HepG2 (cell line): ENCODE measurements around the gene IL6R.

Experiments used
- HBP1 ChIP-seq: IDR thresholded peaks from 2 replicates; pipeline ENCODE4 v1.6.1; 2016; ENCODE audit warnings: low read depth, control low read depth
- HMGXB4 ChIP-seq, 2 experiments: sonication (generic) in 1 of 2; formaldehyde crosslinking in 1 of 2; IDR thresholded peaks; 2 replicates each; pipeline versions ENCODE4 v1.4.0 to v1.6.1; 2018 to 2020; ENCODE audit warnings: missing genetic modification reagents in 2 of 2, borderline replicate concordance in 1 of 2, low read depth in 1 of 2, mild to moderate bottlenecking in 1 of 2, missing biosample characterization in 1 of 2
- POLR2A ChIP-seq, 2 experiments: IDR thresholded peaks; 2 replicates each; pipeline ENCODE4 v1.6.1; 2011; ENCODE audit warnings: low read depth in 2 of 2, low read length in 2 of 2, mild to moderate bottlenecking in 1 of 2, moderate library complexity in 1 of 2; ENCODE audit not compliant: insufficient read depth in 1 of 2
- POLR2AphosphoS5 ChIP-seq: IDR thresholded peaks from 2 replicates; pipeline ENCODE4 v1.6.1; 2012; ENCODE audit warnings: low read depth, low read length
- RAD21 ChIP-seq: fragments of 450-650 bp; formaldehyde crosslinking; IDR thresholded peaks from 2 replicates; pipeline ENCODE4 v1.5.0; 2020; ENCODE audit warnings: mild to moderate bottlenecking
- SUZ12 ChIP-seq: fragments of 150-350 bp; IDR thresholded peaks from 2 replicates; pipeline ENCODE4 v1.6.1; 2014; ENCODE audit warnings: low read depth, low read length

DNA sequence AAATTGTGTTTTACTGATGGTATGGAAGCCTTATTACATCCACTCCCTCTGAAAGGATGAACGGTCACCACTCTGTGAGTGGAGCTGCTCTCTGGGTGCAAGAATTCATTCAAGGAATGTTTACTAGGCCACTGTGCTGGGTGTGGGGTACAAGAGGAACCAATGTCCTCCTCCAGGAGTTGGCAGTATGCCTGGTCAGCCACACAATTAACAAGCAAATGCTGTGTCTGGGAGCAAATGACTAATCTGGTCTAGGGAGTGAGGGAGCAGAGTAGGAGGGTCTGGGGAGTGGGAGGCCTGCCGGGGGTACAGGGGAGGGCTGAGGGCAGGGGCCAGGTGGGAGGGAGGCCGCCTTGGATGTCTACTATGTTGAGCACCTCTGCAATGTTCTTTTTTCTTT, 69.7 kb downstream of the IL6R start:
- TF ChIP-seq RAD21 (CRISPR knock-in tag) (no peak), SUZ12 (no peak), POLR2AphosphoS5 (no peak), HMGXB4 (CRISPR knock-in tag; IDR thresholded peaks at IDR 0.05; ENCODE audit: borderline replicate concordance in 1 of 2, low read depth in 1 of 2) (no peak), POLR2A (IDR thresholded peaks at IDR 0.05; ENCODE audit: insufficient read depth in 1 of 2, low read depth in 2 of 2, low read length in 2 of 2) (no peak), HBP1 (CRISPR knock-in tag) (no peak)
